HCT116 (cell line): Measurements from ENCODE around the gene ZNF423. TPM values are rescaled to one million over a fixed set of nuclear protein-coding genes. Genes with fewer than 3 reads are reported as not detected.

Experiments used
- ATAC-seq: fragments of 200-7000 bp; cut with Tn5 transposase; 2 replicates; pipeline ENCODE4 v1.9.1; 2020; ENCODE audit warnings: mild to moderate bottlenecking, moderate library complexity
- BruUV-seq: library from RNA; stranded (reverse); fragments of 400-500 nt; replicated peaks from 2 replicates; lab custom pipeline; 2021; lab: Mats Ljungman, UMichigan
- CTCF ChIA-PET: fragments of 300-600 bp; sonication (Branson Sonifier 250); formaldehyde crosslinking; loops from one replicate; lab custom pipeline; 2021; ENCODE audit warnings: antibody characterized with exemption; lab: Charles Lee
- POLR2A ChIA-PET: fragments of 300-600, 350-600 bp; sonication (Branson Sonifier 250); formaldehyde crosslinking; loops from one replicate; lab custom pipeline; 2021; ENCODE audit warnings: antibody characterized with exemption; lab: Charles Lee
- RAD21 ChIA-PET, 2 experiments: fragments of 300-600 bp; sonication (Branson Sonifier 250); formaldehyde crosslinking; loops; one replicate each; lab custom pipeline; 2023; ENCODE audit warnings: low total read pairs in 2 of 2; ENCODE audit not compliant: uncharacterized antibody in 2 of 2, unreplicated experiment in 2 of 2, low non-redundant PET in 1 of 2; lab: Charles Lee
- DNase-seq: peaks from one replicate; pipeline ENCODE4 v3.0.0-alpha.2; 2010; ENCODE audit warnings: low read depth, low spot score
- H2AFZ ChIP-seq: fragments of 200-600 bp; shearing (Covaris generic), sonication (generic); 2 replicates; pipeline ENCODE4 v1.6.1; 2017; ENCODE audit warnings: low read depth, mixed run types, mixed read lengths, antibody characterized with exemption, low read length; ENCODE audit not compliant: poor library complexity, severe bottlenecking
- H3K27ac ChIP-seq: 2 replicates; pipeline ENCODE4 v1.5.1; 2012; ENCODE audit warnings: low read depth, low read length
- H3K27me3 ChIP-seq: fragments of 200-600 bp; sonication (generic); 2 replicates; pipeline ENCODE4 v1.6.1; 2016; ENCODE audit warnings: mixed run types, low read length, mixed read lengths; ENCODE audit not compliant: insufficient read depth
- H3K36me3 ChIP-seq, 2 experiments: fragments of 200-500 bp in 1 of 2; fragments of 200-600 bp in 1 of 2; sonication (Bioruptor generic) in 1 of 2; sonication (generic) in 1 of 2; 2 replicates each; pipeline versions ENCODE4 v1.5.1 to v1.6.1; 2014 to 2016; ENCODE audit warnings: low read length in 2 of 2, inconsistent platforms in 1 of 2, mixed read lengths in 1 of 2, mixed run types in 1 of 2; ENCODE audit not compliant: insufficient read depth in 2 of 2, control insufficient read depth in 1 of 2
- H3K4me1 ChIP-seq, 2 experiments: fragments of 200-600 bp in 1 of 2; sonication (generic) in 1 of 2; 2 replicates each; pipeline versions ENCODE4 v1.5.1 to v1.6.1; 2012 to 2017; ENCODE audit warnings: low read length in 2 of 2, inconsistent platforms in 1 of 2, mild to moderate bottlenecking in 1 of 2, mixed read lengths in 1 of 2, mixed run types in 1 of 2, moderate library complexity in 1 of 2; ENCODE audit not compliant: insufficient read depth in 2 of 2, control insufficient read depth in 1 of 2
- H3K4me2 ChIP-seq: fragments of 200-600 bp; sonication (generic); 2 replicates; pipeline ENCODE4 v1.6.1; 2017; ENCODE audit warnings: mixed run types, low read length, mixed read lengths
- H3K4me3 ChIP-seq, 2 experiments: fragments of 200-600 bp in 1 of 2; sonication (generic) in 1 of 2; replicated peaks in 1 of 2; 2 replicates each; pipeline ENCODE4 v1.5.1; 2011 to 2016; ENCODE audit warnings: low read length in 2 of 2, control low read depth in 1 of 2, low read depth in 1 of 2, mild to moderate bottlenecking in 1 of 2, mixed read lengths in 1 of 2, mixed run types in 1 of 2
- H3K79me2 ChIP-seq: fragments of 200-600 bp; sonication (generic); 2 replicates; pipeline ENCODE4 v1.6.1; 2017; ENCODE audit warnings: mild to moderate bottlenecking, mixed run types, low read length, moderate library complexity, mixed read lengths; ENCODE audit not compliant: insufficient read depth
- H3K9ac ChIP-seq: fragments of 200-600 bp; sonication (generic); 2 replicates; pipeline ENCODE4 v1.6.1; 2016; ENCODE audit warnings: low read length, mixed read lengths
- H3K9me2 ChIP-seq: fragments of 200-600 bp; sonication (generic), shearing (Covaris generic); 2 replicates; pipeline ENCODE4 v1.6.1; 2017; ENCODE audit warnings: mixed run types, mild to moderate bottlenecking, moderate library complexity; ENCODE audit not compliant: insufficient read depth
- H3K9me3 ChIP-seq, 2 experiments: fragments of 200-500 bp in 1 of 2; fragments of 200-600 bp in 1 of 2; sonication (Bioruptor generic) in 1 of 2; sonication (generic) in 1 of 2; 2 replicates each; pipeline ENCODE4 v1.6.1; 2014 to 2017; ENCODE audit warnings: low read length in 2 of 2, mixed read lengths in 2 of 2, inconsistent platforms in 1 of 2, low read depth in 1 of 2, mild to moderate bottlenecking in 1 of 2, mixed run types in 1 of 2, moderate library complexity in 1 of 2; ENCODE audit not compliant: control insufficient read depth in 1 of 2, insufficient read depth in 1 of 2
- H4K20me1 ChIP-seq: fragments of 200-600 bp; sonication (generic), shearing (Covaris generic); 2 replicates; pipeline ENCODE4 v1.6.1; 2017; ENCODE audit warnings: mixed run types, mild to moderate bottlenecking, moderate library complexity; ENCODE audit not compliant: insufficient read depth
- FOSL1 ChIP-seq: IDR thresholded peaks from 2 replicates; pipeline ENCODE4 v1.6.1; 2012; ENCODE audit warnings: low read depth
- JUND ChIP-seq: IDR thresholded peaks from 2 replicates; pipeline ENCODE4 v1.6.1; 2012
- SIN3A ChIP-seq: IDR thresholded peaks from 2 replicates; pipeline ENCODE4 v1.6.1; 2012; ENCODE audit warnings: low read depth
- YY1 ChIP-seq: IDR thresholded peaks from 2 replicates; pipeline ENCODE4 v1.6.1; 2011; ENCODE audit warnings: low read length, low read depth, moderate library complexity, mild to moderate bottlenecking; ENCODE audit not compliant: insufficient replicate concordance; ENCODE audit errors: extremely low read depth
- intact Hi-C: fragments of 100-400 bp; cut with micrococcal nuclease; formaldehyde crosslinking; loops from 2 replicates; pipeline ENCODE4 v1.10.0; 2022
- total RNA-seq: library from RNA; stranded (reverse); gene quantifications from one replicate; pipeline ENCODE4 v1.2.1, GENCODE V29; 2021; ENCODE audit not compliant: unreplicated experiment

ZNF423 gene
- total RNA-seq, 1 experiment from 2014 or later = 0.22 TPM

DNA sequence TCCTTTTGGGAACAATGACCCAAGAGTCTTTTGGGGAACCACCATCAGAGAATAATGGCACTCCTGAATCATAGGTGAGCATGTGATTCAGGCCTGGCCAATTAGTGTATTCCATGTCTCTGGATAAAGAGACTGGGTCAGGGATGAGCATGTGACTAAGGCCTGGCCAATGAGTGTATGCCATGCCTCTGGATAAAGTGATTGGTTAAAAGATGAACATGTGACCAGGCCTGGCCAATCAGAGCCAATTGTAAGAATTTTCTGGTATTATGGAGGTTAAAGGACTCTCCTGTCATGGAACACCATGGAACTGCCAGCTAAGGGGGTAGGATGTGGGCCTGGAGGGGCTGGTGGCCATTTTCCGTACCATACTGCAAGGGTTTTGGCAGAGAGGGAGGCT, 288.0 kb downstream of the ZNF423 start:
- Histone ChIP-seq H3K79me2 (no peaks in the 10 kb centered on the region), H3K36me3 (no peaks in the 10 kb centered on the region), H3K27ac (no peak overlapping the region), H3K9me3 (no peaks in the 10 kb centered on the region), H3K27me3 (no peaks in the 10 kb centered on the region), H3K9me2 (no peaks in the 10 kb centered on the region), H2AFZ (no peak overlapping the region)
- ChIA-PET CTCF (no interaction called here), POLR2A (no interaction called here)
- intact Hi-C loops = no loop called here
- BruUV-seq = no TSS peak
- DNase-seq (no peak), ATAC-seq (peak; percentile 55; the same call in 1 of the 2 replicates)
- TF ChIP-seq FOSL1 = no peak
- TF ChIP-seq SIN3A = no peak
- no peak for TF ChIP-seq JUND
- TF ChIP-seq, all 23 proteins: peak for 0
- H3K4me3 ChIP-seq = no peak overlapping the region
- no peaks in the 10 kb centered on the region for H4K20me1 ChIP-seq
- no peak overlapping the region for H3K9ac ChIP-seq
- H3K4me1 ChIP-seq = no peaks in the 10 kb centered on the region
- H3K4me2 ChIP-seq = peak overlapping the region; percentile 5; the same call in 1 of the 2 replicates
- RAD21 ChIA-PET = no interaction called here

DNA sequence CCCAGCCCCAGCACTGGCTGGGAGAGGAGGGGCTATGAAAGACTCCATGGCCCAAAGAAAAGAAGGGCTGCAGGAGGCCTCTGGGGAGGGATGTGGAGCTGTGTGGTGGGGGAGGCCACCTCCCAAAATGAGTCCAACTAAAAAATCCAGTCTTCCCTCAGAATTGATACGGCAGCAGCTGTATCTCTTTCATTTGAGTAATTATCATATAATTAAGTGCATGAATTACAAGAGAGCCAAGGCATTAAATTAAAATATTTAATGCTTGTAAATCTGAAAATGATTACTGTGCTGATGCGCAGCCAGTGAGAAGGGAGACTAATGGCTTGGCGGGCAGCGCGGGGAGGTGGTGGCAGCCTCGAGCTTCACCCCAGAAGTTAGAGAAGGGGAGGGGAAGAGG, 289.5 kb downstream of the ZNF423 start:
- Histone ChIP-seq H3K4me1 (no peaks in the 10 kb centered on the region), H3K27me3 (no peaks in the 10 kb centered on the region), H3K9me2 (no peaks in the 10 kb centered on the region), H3K27ac (no peak overlapping the region), H3K9ac (no peak overlapping the region), H4K20me1 (no peaks in the 10 kb centered on the region), H3K9me3 (no peaks in the 10 kb centered on the region), H3K36me3 (no peaks in the 10 kb centered on the region), H3K4me3 (no peak overlapping the region), H3K4me2 (no peak overlapping the region), H3K79me2 (no peaks in the 10 kb centered on the region), H2AFZ (no peak overlapping the region)
- intact Hi-C loops = no loop called here
- ATAC-seq (no peak), DNase-seq (no peak)
- RAD21 ChIA-PET = no interaction called here
- TF ChIP-seq YY1 (no peak), JUND (no peak)
- TF ChIP-seq, all 23 proteins: peak for 0
- ChIA-PET POLR2A (no interaction called here), CTCF (no interaction called here)
- no TSS peak for BruUV-seq
